Activated CD8-positive, alpha-beta T cell treated with anti-CD3 and anti-CD28 coated beads, Interleukin-2, amount 10 ng/mL, durations not matched to agents 7 days and 5 days (primary cell): ENCODE measurements around the gene TIMP2. TPM values are rescaled to one million over a fixed set of nuclear protein-coding genes. Genes with fewer than 3 reads are reported as not detected.

Experiments used
- ATAC-seq: fragments of 150-1000 bp; cut with Tn5 transposase; one replicate; pipeline ENCODE4 v1.10.0; 2021; ENCODE audit warnings: moderate library complexity
- CTCF ChIA-PET: fragments of 350-600 bp; sonication (Branson Sonifier 250); formaldehyde crosslinking; loops from one replicate; lab custom pipeline; 2021; ENCODE audit warnings: antibody characterized with exemption; lab: Charles Lee
- POLR2A ChIA-PET: fragments of 350-600 bp; sonication (Branson Sonifier 250); formaldehyde crosslinking; loops from one replicate; lab custom pipeline; 2021; ENCODE audit warnings: antibody characterized with exemption; lab: Charles Lee
- DNase-seq: peaks from one replicate; pipeline ENCODE4 v3.0.0-alpha.2; 2020
- H3K27ac Mint-ChIP-seq: one replicate; pipeline ENCODE4 v1.8.0; 2021; ENCODE audit warnings: mild to moderate bottlenecking, mixed read lengths
- H3K27me3 Mint-ChIP-seq: one replicate; pipeline ENCODE4 v1.8.0; 2021; ENCODE audit warnings: low read depth, mixed read lengths
- H3K36me3 Mint-ChIP-seq: one replicate; pipeline ENCODE4 v1.8.0; 2021; ENCODE audit warnings: low read depth, mixed read lengths
- H3K4me1 Mint-ChIP-seq: one replicate; pipeline ENCODE4 v1.8.0; 2021; ENCODE audit warnings: low read depth, mixed read lengths
- H3K4me3 Mint-ChIP-seq: one replicate; pipeline ENCODE4 v1.8.0; 2021; ENCODE audit warnings: mild to moderate bottlenecking, mixed read lengths
- H3K9me3 Mint-ChIP-seq: one replicate; pipeline ENCODE4 v1.8.0; 2022; ENCODE audit warnings: mixed read lengths; ENCODE audit not compliant: insufficient read depth
- total RNA-seq, 2 experiments: library from RNA; stranded (reverse); gene quantifications; one replicate each; pipeline ENCODE4 v1.2.3, GENCODE V29; 2021

Gene TIMP2
- total RNA-seq, 2 experiments from 2014 or later: 3.6 to 3.8 TPM

- ChIA-PET CTCF (no interaction called here), POLR2A (interaction anchor here (1.4 kb wide), 1 partner anchor 11 kb away, joined by 4 read pairs; no protein-coding TSS in a partner anchor)
- no peaks in the 10 kb centered on the region for H3K9me3 Mint-ChIP-seq
- DNase-seq: no peak
- peaks cover 46% of the 10 kb centered on the region for H3K4me1 Mint-ChIP-seq
- peak overlapping the region; percentile 30 for H3K27ac Mint-ChIP-seq
- no peaks in the 10 kb centered on the region for H3K27me3 Mint-ChIP-seq
- ATAC-seq: no peak
- peaks cover 72% of the 10 kb centered on the region for H3K36me3 Mint-ChIP-seq
- no peak overlapping the region for H3K4me3 Mint-ChIP-seq
Measured at GRCh38 chr17:78815696-78816095, 109.5 kb downstream of the TIMP2 start.

- ATAC-seq (no peak), DNase-seq (no peak)
- POLR2A ChIA-PET: no interaction called here
- Mint-ChIP-seq H3K4me1 (peaks cover 22% of the 10 kb centered on the region), H3K36me3 (peaks cover 69% of the 10 kb centered on the region), H3K9me3 (no peaks in the 10 kb centered on the region), H3K27ac (peak overlapping the region; percentile 52), H3K4me3 (no peak overlapping the region), H3K27me3 (no peaks in the 10 kb centered on the region)
- CTCF ChIA-PET: interaction anchor here (0.9 kb wide), 1 partner anchor 14 kb away, joined by 3 read pairs; no protein-coding TSS in a partner anchor
Measured at GRCh38 chr17:78812855-78813254, 112.3 kb downstream of the TIMP2 start.

- DNase-seq (no peak), ATAC-seq (no peak)
- ChIA-PET CTCF (interaction anchor here (0.8 kb wide), 1 partner anchor 9 kb away, joined by 5 read pairs; no protein-coding TSS in a partner anchor), POLR2A (no interaction called here)
- Mint-ChIP-seq H3K4me3 (no peak overlapping the region), H3K9me3 (no peaks in the 10 kb centered on the region), H3K27ac (peak overlapping the region; percentile 20), H3K36me3 (peaks cover 79% of the 10 kb centered on the region), H3K4me1 (peaks cover 37% of the 10 kb centered on the region), H3K27me3 (no peaks in the 10 kb centered on the region)
Measured at GRCh38 chr17:78808163-78808562, 117.0 kb downstream of the TIMP2 start.

- peaks cover 80% of the 10 kb centered on the region for H3K36me3 Mint-ChIP-seq
- peak; percentile 59 for DNase-seq
- H3K9me3 Mint-ChIP-seq: no peaks in the 10 kb centered on the region
- peak overlapping the region; percentile 79 for H3K27ac Mint-ChIP-seq
- peak; percentile 17 for ATAC-seq
- CTCF ChIA-PET: no interaction called here
- POLR2A ChIA-PET: interaction anchor here (1.1 kb wide), 1 partner anchor 26 kb away, joined by 3 read pairs; no protein-coding TSS in a partner anchor
- H3K4me1 Mint-ChIP-seq: peaks cover 49% of the 10 kb centered on the region
- H3K4me3 Mint-ChIP-seq: no peak overlapping the region
- no peaks in the 10 kb centered on the region for H3K27me3 Mint-ChIP-seq
Measured at GRCh38 chr17:78806451-78806850, 118.7 kb downstream of the TIMP2 start.

GRCh38 chr17:78805301-78805700 is 119.9 kb downstream of the TIMP2 start:
- peak; percentile 76 for ATAC-seq
- Mint-ChIP-seq H3K9me3 (no peaks in the 10 kb centered on the region), H3K36me3 (peaks cover 78% of the 10 kb centered on the region), H3K27ac (peak overlapping the region; percentile 79), H3K4me1 (peaks cover 56% of the 10 kb centered on the region), H3K27me3 (no peaks in the 10 kb centered on the region), H3K4me3 (no peak overlapping the region)
- peak; percentile 68 for DNase-seq
- POLR2A ChIA-PET: interaction anchor here (0.6 to 1.6 kb wide), 6 partner anchors 11 to 1798 kb away, joined by 3 to 4 read pairs (median 3); partner anchors contain the start of gene CYTH1
- CTCF ChIA-PET: interaction anchor here (0.7 kb wide), 1 partner anchor 95 kb away, joined by 3 read pairs; no protein-coding TSS in a partner anchor

- DNase-seq: no peak
- Mint-ChIP-seq H3K36me3 (peaks cover 79% of the 10 kb centered on the region), H3K27me3 (no peaks in the 10 kb centered on the region), H3K4me3 (no peak overlapping the region), H3K27ac (peak overlapping the region; percentile 79), H3K9me3 (no peaks in the 10 kb centered on the region), H3K4me1 (peaks cover 61% of the 10 kb centered on the region)
- ChIA-PET POLR2A (interaction anchor here (0.6 to 1.6 kb wide), 6 partner anchors 12 to 37 kb away, joined by 3 to 4 read pairs (median 3); partner anchors contain the start of gene CYTH1), CTCF (interaction anchor here (0.7 to 1.5 kb wide), 2 partner anchors 61 to 95 kb away, joined by 3 read pairs; no protein-coding TSS in a partner anchor)
- no peak for ATAC-seq
Measured at GRCh38 chr17:78804777-78805176, 120.4 kb downstream of the TIMP2 start.

GRCh38 chr17:78803186-78803845 is 121.9 kb downstream of the TIMP2 start:
- peak overlapping the region; percentile 79 for H3K4me3 Mint-ChIP-seq
- DNase-seq (no peak), ATAC-seq (peak; percentile 25)
- H3K4me1 Mint-ChIP-seq: peaks cover 71% of the 10 kb centered on the region
- no peaks in the 10 kb centered on the region for H3K9me3 Mint-ChIP-seq
- CTCF ChIA-PET: interaction anchor here (1.1 to 1.5 kb wide), 3 partner anchors 18 to 95 kb away, joined by 3 to 4 read pairs (median 3); no protein-coding TSS in a partner anchor
- peaks cover 82% of the 10 kb centered on the region for H3K36me3 Mint-ChIP-seq
- POLR2A ChIA-PET: interaction anchor here (0.6 to 1.6 kb wide), 2 partner anchors 13 to 34 kb away, joined by 4 read pairs; no protein-coding TSS in a partner anchor
- no peaks in the 10 kb centered on the region for H3K27me3 Mint-ChIP-seq
- peak overlapping the region; percentile 90 for H3K27ac Mint-ChIP-seq

Other genes with a start within 250 kb of the TIMP2 start
- 100 to 1,000 TPM; 137 to 138 TPM for gene CYTH1, start 143.1 kb downstream of the TIMP2 start, total RNA-seq
- 10 to 100 TPM; 67.5 TPM for gene USP36, start 84.6 kb downstream of the TIMP2 start, total RNA-seq
- under 1 TPM in 1 of 2 experiments, not detected in 1; 0.26 TPM for gene CEP295NL, start 22.2 kb downstream of the TIMP2 start, total RNA-seq
- gene LGALS3BP, start 54.5 kb upstream of the TIMP2 start, total RNA-seq: 100 to 1,000 TPM; 172 to 181 TPM
- gene CANT1, start 84.4 kb upstream of the TIMP2 start, total RNA-seq: 10 to 100 TPM; 74.4 to 78.5 TPM
- not detected for gene C1QTNF1, start 98.8 kb upstream of the TIMP2 start, total RNA-seq
- gene ENGASE, start 149.4 kb upstream of the TIMP2 start, total RNA-seq: 10 to 100 TPM; 38.2 to 41.1 TPM